ENCODE results near the gene CSTPP1.
A peak's percentile ranks its signal among the peaks of the same experiment; 100 is the strongest.

CSTPP1 gene

GRCh38 chr11:47166368-47166767 lies 229.8 kb downstream of the CSTPP1 start:
- Histone ChIP-seq H3K27me3 (ENCODE audit: control insufficient read depth in 1 of 2, insufficient read depth in 2 of 2, low read length in 2 of 2) (no peaks in the 10 kb centered on the region), H3K4me3 (ENCODE audit: low read length in 2 of 2) (no peak overlapping the region), H3K27ac (ENCODE audit: low read length) (no peak overlapping the region), H3K9me3 (ENCODE audit: control insufficient read depth in 2 of 2, low read length in 2 of 2) (no peaks in the 10 kb centered on the region), H3K36me3 (ENCODE audit: control insufficient read depth in 2 of 2, insufficient read depth in 2 of 2, low read length in 2 of 2) (peaks cover 57 to 63% of the 10 kb centered on the region in 2 donors), H3K9ac (ENCODE audit: low read length in 2 of 2) (no peak overlapping the region), H3K4me1 (ENCODE audit: control insufficient read depth, insufficient read depth, low read length) (peaks cover 19% of the 10 kb centered on the region)

GRCh38 chr11:47171061-47171838 lies 234.7 kb downstream of the CSTPP1 start:
- H3K36me3 ChIP-seq (ENCODE audit: control insufficient read depth in 2 of 2, insufficient read depth in 2 of 2, low read length in 2 of 2), result peaks cover 50 to 64% of the 10 kb centered on the region in 2 donors

GRCh38 chr11:47171856-47172255 lies 235.3 kb downstream of the CSTPP1 start:
- Histone ChIP-seq H3K36me3 (ENCODE audit: control insufficient read depth in 2 of 2, insufficient read depth in 2 of 2, low read length in 2 of 2) (peaks cover 44 to 58% of the 10 kb centered on the region in 2 donors), H3K27ac (ENCODE audit: low read length) (peak overlapping the region; percentile 53), H3K9me3 (ENCODE audit: control insufficient read depth in 2 of 2, low read length in 2 of 2) (no peaks in the 10 kb centered on the region), H3K4me3 (ENCODE audit: low read length in 2 of 2) (peak overlapping the region in 1 of 2 donors; percentile 49), H3K27me3 (ENCODE audit: control insufficient read depth in 1 of 2, insufficient read depth in 2 of 2, low read length in 2 of 2) (no peaks in the 10 kb centered on the region), H3K4me1 (ENCODE audit: control insufficient read depth, insufficient read depth, low read length) (peaks cover 48% of the 10 kb centered on the region), H3K9ac (ENCODE audit: low read length in 2 of 2) (peak overlapping the region; percentile 1 to 29)

More at GRCh38 chr11:47171061-47171838, 234.7 kb downstream of the CSTPP1 start:
- no peaks in the 10 kb centered on the region for H3K27me3 ChIP-seq (ENCODE audit: control insufficient read depth in 1 of 2, insufficient read depth in 2 of 2, low read length in 2 of 2)
- H3K9me3 ChIP-seq (ENCODE audit: control insufficient read depth in 2 of 2, low read length in 2 of 2), result no peaks in the 10 kb centered on the region
- H3K4me3 ChIP-seq (ENCODE audit: low read length in 2 of 2), result peak overlapping the region in 1 of 2 donors; percentile 49
- H3K4me1 ChIP-seq (ENCODE audit: control insufficient read depth, insufficient read depth, low read length), result peaks cover 46% of the 10 kb centered on the region
- peak overlapping the region; percentile 53 for H3K27ac ChIP-seq (ENCODE audit: low read length)
- H3K9ac ChIP-seq (ENCODE audit: low read length in 2 of 2), result peak overlapping the region in 1 of 2 donors; percentile 21

- Histone ChIP-seq H3K27me3 (ENCODE audit: control insufficient read depth in 1 of 2, insufficient read depth in 2 of 2, low read length in 2 of 2) (no peaks in the 10 kb centered on the region), H3K9me3 (ENCODE audit: control insufficient read depth in 2 of 2, low read length in 2 of 2) (no peaks in the 10 kb centered on the region), H3K36me3 (ENCODE audit: control insufficient read depth in 2 of 2, insufficient read depth in 2 of 2, low read length in 2 of 2) (peaks cover 34 to 48% of the 10 kb centered on the region in 2 donors), H3K27ac (ENCODE audit: low read length) (peak overlapping the region; percentile 53), H3K4me1 (ENCODE audit: control insufficient read depth, insufficient read depth, low read length) (peaks cover 57% of the 10 kb centered on the region), H3K9ac (ENCODE audit: low read length in 2 of 2) (no peak overlapping the region), H3K4me3 (ENCODE audit: low read length in 2 of 2) (no peak overlapping the region)
These were observed 236.3 kb downstream of the CSTPP1 start for GRCh38 chr11:47172740-47173336.

- Histone ChIP-seq H3K9ac (ENCODE audit: low read length in 2 of 2) (peak overlapping the region; percentile 96 to 99), H3K36me3 (ENCODE audit: control insufficient read depth in 2 of 2, insufficient read depth in 2 of 2, low read length in 2 of 2) (peaks cover 36 to 57% of the 10 kb centered on the region in 2 donors), H3K9me3 (ENCODE audit: control insufficient read depth in 2 of 2, low read length in 2 of 2) (no peaks in the 10 kb centered on the region), H3K4me1 (ENCODE audit: control insufficient read depth, insufficient read depth, low read length) (peaks cover 68% of the 10 kb centered on the region), H3K27me3 (ENCODE audit: control insufficient read depth in 1 of 2, insufficient read depth in 2 of 2, low read length in 2 of 2) (no peaks in the 10 kb centered on the region), H3K27ac (ENCODE audit: low read length) (peak overlapping the region; percentile 95), H3K4me3 (ENCODE audit: low read length in 2 of 2) (peak overlapping the region; percentile 90 to 99)
These were observed 239.3 kb downstream of the CSTPP1 start for GRCh38 chr11:47175746-47176327.

GRCh38 chr11:47176328-47177228 lies 240.0 kb downstream of the CSTPP1 start, which contains the start of gene ARFGAP2:
ARFGAP2 (minus strand) TSS chr11:47176879; CDS start chr11:47176853, 26 bp downstream.
- H3K36me3 ChIP-seq (ENCODE audit: control insufficient read depth in 2 of 2, insufficient read depth in 2 of 2, low read length in 2 of 2), result peaks cover 29 to 51% of the 10 kb centered on the region in 2 donors
- peak within 1 kb of the TSS; percentile 96 to 99 for H3K9ac ChIP-seq (ENCODE audit: low read length in 2 of 2)
- peak within 1 kb of the TSS; percentile 95 for H3K27ac ChIP-seq (ENCODE audit: low read length)
- H3K27me3 ChIP-seq (ENCODE audit: control insufficient read depth in 1 of 2, insufficient read depth in 2 of 2, low read length in 2 of 2), result no peaks in the 10 kb centered on the region
- H3K4me1 ChIP-seq (ENCODE audit: control insufficient read depth, insufficient read depth, low read length), result peaks cover 62% of the 10 kb centered on the region
- H3K9me3 ChIP-seq (ENCODE audit: control insufficient read depth in 2 of 2, low read length in 2 of 2), result no peaks in the 10 kb centered on the region
- H3K4me3 ChIP-seq (ENCODE audit: low read length in 2 of 2), result peak within 1 kb of the TSS; percentile 90 to 99

GRCh38 chr11:47177229-47177845 lies 240.8 kb downstream of the CSTPP1 start:
- peaks cover 25 to 46% of the 10 kb centered on the region in 2 donors for H3K36me3 ChIP-seq (ENCODE audit: control insufficient read depth in 2 of 2, insufficient read depth in 2 of 2, low read length in 2 of 2)

GRCh38 chr11:47177846-47178245 lies 241.3 kb downstream of the CSTPP1 start:
- Histone ChIP-seq H3K9ac (ENCODE audit: low read length in 2 of 2) (peak overlapping the region; percentile 77 to 83), H3K27me3 (ENCODE audit: control insufficient read depth in 1 of 2, insufficient read depth in 2 of 2, low read length in 2 of 2) (no peaks in the 10 kb centered on the region), H3K9me3 (ENCODE audit: control insufficient read depth in 2 of 2, low read length in 2 of 2) (no peaks in the 10 kb centered on the region), H3K27ac (ENCODE audit: low read length) (peak overlapping the region; percentile 95), H3K4me3 (ENCODE audit: low read length in 2 of 2) (peak overlapping the region; percentile 20 to 99), H3K4me1 (ENCODE audit: control insufficient read depth, insufficient read depth, low read length) (peaks cover 56% of the 10 kb centered on the region), H3K36me3 (ENCODE audit: control insufficient read depth in 2 of 2, insufficient read depth in 2 of 2, low read length in 2 of 2) (peaks cover 25 to 44% of the 10 kb centered on the region in 2 donors)

More at GRCh38 chr11:47177229-47177845, 240.8 kb downstream of the CSTPP1 start:
- Histone ChIP-seq H3K4me1 (ENCODE audit: control insufficient read depth, insufficient read depth, low read length) (peaks cover 57% of the 10 kb centered on the region), H3K9ac (ENCODE audit: low read length in 2 of 2) (peak overlapping the region; percentile 77 to 83), H3K9me3 (ENCODE audit: control insufficient read depth in 2 of 2, low read length in 2 of 2) (no peaks in the 10 kb centered on the region), H3K4me3 (ENCODE audit: low read length in 2 of 2) (peak overlapping the region; percentile 65 to 99), H3K27me3 (ENCODE audit: control insufficient read depth in 1 of 2, insufficient read depth in 2 of 2, low read length in 2 of 2) (no peaks in the 10 kb centered on the region), H3K27ac (ENCODE audit: low read length) (peak overlapping the region; percentile 95)

- H3K9ac ChIP-seq (ENCODE audit: low read length in 2 of 2), result no peak overlapping the region
- no peaks in the 10 kb centered on the region for H3K9me3 ChIP-seq (ENCODE audit: control insufficient read depth in 2 of 2, low read length in 2 of 2)
- H3K27me3 ChIP-seq (ENCODE audit: control insufficient read depth in 1 of 2, insufficient read depth in 2 of 2, low read length in 2 of 2), result no peaks in the 10 kb centered on the region
- peaks cover 56% of the 10 kb centered on the region for H3K4me1 ChIP-seq (ENCODE audit: control insufficient read depth, insufficient read depth, low read length)
- H3K4me3 ChIP-seq (ENCODE audit: low read length in 2 of 2), result peak overlapping the region in 1 of 2 donors; percentile 20
- peaks cover 21 to 39% of the 10 kb centered on the region in 2 donors for H3K36me3 ChIP-seq (ENCODE audit: control insufficient read depth in 2 of 2, insufficient read depth in 2 of 2, low read length in 2 of 2)
- peak overlapping the region; percentile 95 for H3K27ac ChIP-seq (ENCODE audit: low read length)
These were observed 241.8 kb downstream of the CSTPP1 start for GRCh38 chr11:47178316-47178715.
